NB4 (cell line): ENCODE results near the gene PTPRG.
A peak's percentile ranks its signal among the peaks of the same experiment; 100 is the strongest.

Experiments used
- DNase-seq: peaks from one replicate; pipeline ENCODE4 v3.0.0; 2010; ENCODE audit warnings: low read depth
- H3K4me3 ChIP-seq: one replicate; pipeline ENCODE4 v1.5.1; 2011; ENCODE audit warnings: mild to moderate bottlenecking, low read depth, low read length, moderate library complexity
- CTCF ChIP-seq: IDR thresholded peaks from one replicate; pipeline ENCODE4 v1.5.1; 2012; ENCODE audit warnings: low read depth, low read length
- MAX ChIP-seq: IDR thresholded peaks from 2 replicates; pipeline ENCODE4 v1.6.1; 2011; ENCODE audit warnings: low read depth, low read length
- MYC ChIP-seq: IDR thresholded peaks from 2 replicates; pipeline ENCODE4 v1.6.1; 2011; ENCODE audit warnings: low read depth, low read length
- POLR2A ChIP-seq: IDR thresholded peaks from 2 replicates; pipeline ENCODE4 v1.6.1; 2011; ENCODE audit warnings: mild to moderate bottlenecking; ENCODE audit not compliant: insufficient read length; ENCODE audit errors: extremely low read depth

PTPRG gene

GRCh38 chr3:61564395-61565059 lies 3.2 kb downstream of the PTPRG start:
- no peak overlapping the region for H3K4me3 ChIP-seq
- TF ChIP-seq POLR2A (no peak), MYC (no peak), MAX (no peak), CTCF (no peak)
- no peak for DNase-seq

- no peak for TF ChIP-seq MYC
- TF ChIP-seq MAX: no peak
- TF ChIP-seq POLR2A: no peak
- TF ChIP-seq CTCF: no peak
- no peak for DNase-seq
- no peak overlapping the region for H3K4me3 ChIP-seq
Observed at GRCh38 chr3:61565569-61565968, 4.2 kb downstream of the PTPRG start.

GRCh38 chr3:61568127-61568526 lies 6.8 kb downstream of the PTPRG start:
- no peak for DNase-seq
- no peak overlapping the region for H3K4me3 ChIP-seq
- TF ChIP-seq CTCF: no peak
- TF ChIP-seq POLR2A: no peak
- no peak for TF ChIP-seq MYC
- no peak for TF ChIP-seq MAX

GRCh38 chr3:61569856-61570580 lies 8.6 kb downstream of the PTPRG start:
- DNase-seq: no peak
- TF ChIP-seq POLR2A: no peak
- TF ChIP-seq MAX: no peak
- TF ChIP-seq MYC: no peak
- TF ChIP-seq CTCF: no peak
- no peak overlapping the region for H3K4me3 ChIP-seq

- no peak for TF ChIP-seq MAX
- 0 out of 2 replicates have a peak, but pooled peaks have one; percentile 23 for TF ChIP-seq MYC
- no peak overlapping the region for H3K4me3 ChIP-seq
- DNase-seq: peak; percentile 56
Observed at GRCh38 chr3:61570813-61571212, 9.4 kb downstream of the PTPRG start.
